ENCODE results near the gene NEMP2. TPM values are rescaled to one million over a fixed set of nuclear protein-coding genes. Genes with fewer than 3 reads are reported as not detected.
A peak's percentile ranks its signal among the peaks of the same experiment; 100 is the strongest.

NEMP2 gene
- polyA plus RNA-seq, 1 donor (not counting 4 experiments of a cell fraction or from before 2014, with no cell fraction given): 2.1 TPM

DNA sequence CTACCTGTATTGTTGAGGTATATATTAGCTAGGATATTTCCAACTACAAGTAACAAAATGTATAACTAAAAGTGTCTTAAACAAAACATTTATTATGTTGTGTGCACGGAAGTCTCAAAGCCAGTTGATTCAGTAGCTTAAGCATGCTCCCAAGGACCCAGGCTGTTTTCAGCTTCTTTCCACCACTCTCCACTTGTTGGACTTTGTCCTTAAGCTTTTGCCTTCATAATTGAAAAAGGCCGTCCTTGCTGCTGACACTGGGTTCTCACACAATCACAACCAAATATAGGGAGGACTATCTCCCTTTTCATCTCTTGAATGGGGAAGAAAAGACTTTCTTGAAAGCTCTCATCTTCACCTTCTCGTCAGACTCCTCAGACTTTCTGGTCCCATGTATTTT lies 12.2 kb upstream of the NEMP2 start:
- Histone ChIP-seq H3K4me1 (ENCODE audit: control insufficient read depth, extremely low read depth, insufficient read depth, low read length) (peaks cover 13% of the 10 kb centered on the region), H3K9me1 (ENCODE audit: control insufficient read depth, extremely low read depth, insufficient read depth, low read length) (no peaks in the 10 kb centered on the region), H3K36me3 (ENCODE audit: control insufficient read depth in 2 of 2, extremely low read depth in 1 of 2, insufficient read depth in 2 of 2, low read length in 2 of 2) (no peaks in the 10 kb centered on the region), H2AFZ (ENCODE audit: control insufficient read depth, low read length) (no peak overlapping the region), H3K79me2 (ENCODE audit: control insufficient read depth, insufficient read depth, low read length) (no peaks in the 10 kb centered on the region), H4K20me1 (ENCODE audit: control insufficient read depth, extremely low read depth, insufficient read depth, low read length) (no peaks in the 10 kb centered on the region), H3K9ac (ENCODE audit: control insufficient read depth, extremely low read depth, insufficient read depth, low read length) (no peak overlapping the region), H3K4me2 (ENCODE audit: control insufficient read depth, extremely low read depth, insufficient read depth, low read depth, low read length) (no peak overlapping the region), H3K27me3 (ENCODE audit: control insufficient read depth, extremely low read depth, insufficient read depth, low read length) (no peaks in the 10 kb centered on the region), H3K27ac (ENCODE audit: control insufficient read depth, insufficient read depth, low read length) (no peak overlapping the region), H3K9me3 (ENCODE audit: control insufficient read depth, low read depth, low read length) (no peaks in the 10 kb centered on the region), H3K4me3 (ENCODE audit: control insufficient read depth in 2 of 3, extremely low read depth in 1 of 3, insufficient read depth in 2 of 3, low read depth in 1 of 3, low read length in 3 of 3) (no peak overlapping the region)
- dilution Hi-C loops (cut with MboI; ENCODE audit: extremely low pct_ligation_motif_present, low sequenced_read_pairs): no loop called here
- TF ChIP-seq CTCF (optimal IDR thresholded peaks at IDR 0.05 in 1 of 3, IDR thresholded peaks at IDR 0.05 in 1 of 3, conservative IDR thresholded peaks at IDR 0.05 in 1 of 3; ENCODE audit: extremely low read depth in 1 of 3, insufficient read depth in 2 of 3, low read length in 3 of 3) (no peak), EZH2 (IDR thresholded peaks at IDR 0.05; ENCODE audit: low read length) (no peak)
- no peak for DNase-seq (ENCODE audit: low read depth, low spot score)
- FAIRE-seq: no peak

- H4K20me1 ChIP-seq (ENCODE audit: control insufficient read depth, extremely low read depth, insufficient read depth, low read length): no peaks in the 10 kb centered on the region
- no peak for DNase-seq (ENCODE audit: low read depth, low spot score)
- no peaks in the 10 kb centered on the region for H3K9me3 ChIP-seq (ENCODE audit: control insufficient read depth, low read depth, low read length)
- TF ChIP-seq CTCF (optimal IDR thresholded peaks at IDR 0.05 in 1 of 3, IDR thresholded peaks at IDR 0.05 in 1 of 3, conservative IDR thresholded peaks at IDR 0.05 in 1 of 3; ENCODE audit: extremely low read depth in 1 of 3, insufficient read depth in 2 of 3, low read length in 3 of 3): no peak
- no peak for TF ChIP-seq EZH2 (IDR thresholded peaks at IDR 0.05; ENCODE audit: low read length)
- peak overlapping the region in 1 of 3 experiments; percentile 8 for H3K4me3 ChIP-seq (ENCODE audit: control insufficient read depth in 2 of 3, extremely low read depth in 1 of 3, insufficient read depth in 2 of 3, low read depth in 1 of 3, low read length in 3 of 3)
- peak overlapping the region; percentile 68 for H3K4me2 ChIP-seq (ENCODE audit: control insufficient read depth, extremely low read depth, insufficient read depth, low read depth, low read length)
- H3K27me3 ChIP-seq (ENCODE audit: control insufficient read depth, extremely low read depth, insufficient read depth, low read length): no peaks in the 10 kb centered on the region
- no peaks in the 10 kb centered on the region for H3K36me3 ChIP-seq (ENCODE audit: control insufficient read depth in 2 of 2, extremely low read depth in 1 of 2, insufficient read depth in 2 of 2, low read length in 2 of 2)
- peak overlapping the region; percentile 31 for H3K27ac ChIP-seq (ENCODE audit: control insufficient read depth, insufficient read depth, low read length)
- peak overlapping the region; percentile 28 for H3K9ac ChIP-seq (ENCODE audit: control insufficient read depth, extremely low read depth, insufficient read depth, low read length)
- H3K9me1 ChIP-seq (ENCODE audit: control insufficient read depth, extremely low read depth, insufficient read depth, low read length): no peaks in the 10 kb centered on the region
- peaks cover 13% of the 10 kb centered on the region for H3K4me1 ChIP-seq (ENCODE audit: control insufficient read depth, extremely low read depth, insufficient read depth, low read length)
- H3K79me2 ChIP-seq (ENCODE audit: control insufficient read depth, insufficient read depth, low read length): no peaks in the 10 kb centered on the region
- dilution Hi-C loops (cut with MboI; ENCODE audit: extremely low pct_ligation_motif_present, low sequenced_read_pairs): no loop called here
- peak overlapping the region; percentile 83 for H2AFZ ChIP-seq (ENCODE audit: control insufficient read depth, low read length)
- FAIRE-seq: no peak
Observed at GRCh38 chr2:190545555-190546385, 11.2 kb upstream of the NEMP2 start.
